NCI-H1092 (cell line): ENCODE results near the gene WDR73.
"Not testable (repeated sequence)": the region's sequence is repeated elsewhere in the genome, so short reads cannot be mapped to it uniquely, and the experiment has no call there.

ENCODE experiments used
- DNase-seq: peaks from one replicate; lab custom pipeline; 2025; lab: John Stamatoyannopoulos, UW

Gene WDR73

DNA sequence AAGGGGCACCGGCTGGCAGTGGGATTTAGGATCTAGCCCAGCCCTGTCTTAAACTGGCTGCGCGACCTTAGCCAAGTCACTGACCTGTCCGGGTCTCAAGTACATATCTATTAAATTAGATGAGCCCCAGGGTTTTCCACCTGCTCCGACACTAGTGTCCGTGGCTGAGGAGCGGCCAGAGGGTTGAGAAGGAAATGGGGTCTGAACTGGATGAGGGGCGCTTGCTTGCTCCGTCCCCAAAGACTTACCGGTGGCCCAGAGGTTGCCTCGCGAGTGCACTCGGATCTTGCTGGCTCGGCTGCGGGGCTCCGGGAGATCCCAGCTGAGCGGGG, 3.6 kb upstream of the WDR73 start:
- DNase-seq: no peak

- no peak for DNase-seq
Observed at GRCh38 chr15:84656972-84657371, 2.9 kb upstream of the WDR73 start.

DNA sequence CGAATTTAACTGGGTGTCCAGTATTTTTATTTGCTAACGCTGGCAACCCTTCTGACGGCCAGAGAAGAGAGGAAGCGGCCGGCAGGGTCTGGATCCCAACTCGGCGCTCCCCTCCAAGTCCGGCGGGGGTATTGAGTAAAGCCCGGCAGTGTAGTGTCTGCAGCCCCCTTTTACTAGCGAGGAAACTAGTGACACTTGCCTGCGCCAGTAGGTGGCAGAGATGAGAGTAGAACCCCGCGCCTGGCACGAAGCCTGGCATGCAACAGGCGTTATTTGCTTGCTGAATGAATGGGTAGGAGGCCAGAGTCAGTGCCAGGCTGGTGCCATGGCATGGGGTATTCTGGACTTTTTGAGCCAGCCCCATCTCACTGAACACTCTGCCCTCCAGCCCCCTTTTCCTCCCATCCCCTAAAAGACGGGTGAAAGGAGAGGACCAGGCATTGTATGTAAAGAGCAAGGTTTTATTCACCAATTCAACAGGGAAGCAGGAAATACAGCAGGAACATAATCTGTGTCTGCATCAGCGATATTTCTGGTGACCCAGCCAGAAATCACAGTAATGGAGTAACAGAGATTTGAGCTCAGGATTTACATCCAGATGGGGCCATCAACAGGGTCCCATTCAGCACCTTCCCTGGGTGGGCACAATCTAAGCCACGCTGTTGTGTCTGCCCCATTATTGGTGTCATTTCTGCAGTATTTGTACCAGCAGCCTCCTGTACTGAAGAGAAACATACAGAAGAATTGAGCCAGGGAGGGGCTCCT, 788 bp upstream of the WDR73 start:
- DNase-seq: peak; percentile 75

GRCh38 chr15:84653584-84653909, 536 bp downstream of the WDR73 start:
- no peak for DNase-seq

DNA sequence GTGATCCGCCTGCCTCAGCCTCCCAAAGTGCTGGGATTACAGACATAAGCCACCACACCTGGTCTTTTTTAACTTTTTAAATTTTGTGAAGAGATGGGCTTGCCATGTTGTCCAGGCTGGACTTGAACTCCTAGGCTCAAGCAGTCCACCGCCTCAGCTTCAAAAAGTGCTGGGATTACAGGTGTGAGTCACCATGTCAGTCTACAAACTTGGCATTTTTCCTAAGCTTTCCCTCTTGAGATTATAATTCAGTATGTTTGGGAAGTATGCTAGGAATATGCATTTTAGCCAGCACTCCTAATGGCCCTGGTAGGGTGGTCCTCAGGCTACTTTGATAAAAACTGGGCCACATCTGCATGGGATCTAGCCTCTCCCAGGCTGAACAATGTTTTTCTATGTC, 4.4 kb downstream of the WDR73 start:
- no peak for DNase-seq

GRCh38 chr15:84648539-84648938, 5.5 kb downstream of the WDR73 start:
- no peak for DNase-seq

DNA sequence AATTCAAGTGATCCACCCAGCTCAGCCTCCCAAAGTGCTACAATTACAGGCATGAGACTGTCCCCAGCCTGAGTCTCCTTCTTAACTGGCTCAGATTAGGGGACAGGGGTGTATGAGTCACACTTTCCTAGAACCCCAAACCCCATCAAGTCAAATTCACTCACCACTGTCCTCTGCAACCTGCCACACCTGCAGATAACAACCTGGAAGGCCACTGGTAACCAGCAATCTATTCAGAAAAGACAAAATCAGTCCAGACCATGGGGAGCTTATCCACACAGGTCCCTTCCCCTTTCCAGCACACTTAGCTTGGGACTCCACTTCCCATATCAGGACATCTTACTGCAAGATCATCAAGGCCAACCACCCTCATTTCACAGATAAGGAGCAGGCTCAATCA, 6.4 kb downstream of the WDR73 start:
- DNase-seq: no peak

- DNase-seq: no peak
Observed at GRCh38 chr15:84645997-84646396, 8.1 kb downstream of the WDR73 start.

DNA sequence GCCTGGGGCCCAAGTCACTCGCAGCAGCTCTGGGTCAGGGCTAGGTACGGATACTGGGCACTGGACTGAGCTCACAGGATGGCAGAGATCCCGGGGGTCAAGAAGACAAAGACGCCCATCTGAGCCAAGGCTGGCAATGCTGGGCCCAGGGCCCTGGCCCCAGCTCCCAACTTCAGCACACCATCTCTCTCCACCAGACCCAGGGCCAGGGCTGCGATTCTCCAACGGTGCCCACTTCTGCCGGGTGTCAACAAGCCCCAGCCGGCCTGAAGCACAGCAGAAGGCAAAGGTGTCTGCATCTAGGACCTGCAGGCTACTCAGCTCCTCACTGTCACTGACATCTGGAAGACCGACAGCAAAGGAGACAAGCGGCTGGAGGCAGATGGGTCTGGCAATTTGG, 8.6 kb downstream of the WDR73 start:
- no peak for DNase-seq

GRCh38 chr15:84643838-84644237, 10.2 kb downstream of the WDR73 start:
- DNase-seq: no peak

DNA sequence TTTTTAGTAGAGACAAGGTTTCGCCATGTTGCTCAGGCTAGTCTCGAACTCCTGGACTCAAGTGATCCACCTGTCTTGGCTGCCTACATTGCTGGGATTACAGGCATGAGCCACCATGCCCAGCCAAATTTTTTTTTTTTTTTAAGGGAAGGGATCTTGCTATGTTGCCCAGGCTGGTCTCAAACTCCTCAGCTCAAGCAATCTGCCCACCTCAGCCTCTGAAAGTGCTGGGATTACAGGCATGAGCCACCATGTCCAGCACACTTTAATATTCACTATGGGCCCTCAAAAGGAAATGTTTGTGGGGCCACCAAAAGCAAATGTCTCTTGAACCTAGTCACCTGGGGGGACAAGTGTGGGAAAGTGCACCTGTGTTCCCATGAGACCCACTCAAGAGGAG, 11.4 kb downstream of the WDR73 start:
- DNase-seq: not testable (repeated sequence)

DNA sequence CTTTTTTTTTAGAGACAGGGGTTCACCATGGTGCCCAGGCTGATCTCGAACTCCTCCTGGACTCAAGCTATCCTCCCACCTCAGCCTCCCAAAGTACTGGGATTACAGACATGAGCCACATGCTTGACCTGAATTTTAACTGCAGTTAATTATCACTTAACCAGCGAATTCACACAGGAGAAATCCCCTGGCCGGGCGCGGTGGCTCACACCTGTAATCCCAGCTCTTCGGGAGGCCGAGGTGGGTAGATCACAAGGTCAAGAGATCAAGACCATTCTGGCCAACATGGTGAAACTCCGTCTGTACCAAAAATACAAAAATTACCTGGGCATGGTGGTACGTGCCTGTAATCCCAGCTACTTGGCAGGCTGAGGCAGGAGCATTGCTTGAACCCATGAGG, 12.2 kb downstream of the WDR73 start:
- DNase-seq: not testable (repeated sequence)

DNA sequence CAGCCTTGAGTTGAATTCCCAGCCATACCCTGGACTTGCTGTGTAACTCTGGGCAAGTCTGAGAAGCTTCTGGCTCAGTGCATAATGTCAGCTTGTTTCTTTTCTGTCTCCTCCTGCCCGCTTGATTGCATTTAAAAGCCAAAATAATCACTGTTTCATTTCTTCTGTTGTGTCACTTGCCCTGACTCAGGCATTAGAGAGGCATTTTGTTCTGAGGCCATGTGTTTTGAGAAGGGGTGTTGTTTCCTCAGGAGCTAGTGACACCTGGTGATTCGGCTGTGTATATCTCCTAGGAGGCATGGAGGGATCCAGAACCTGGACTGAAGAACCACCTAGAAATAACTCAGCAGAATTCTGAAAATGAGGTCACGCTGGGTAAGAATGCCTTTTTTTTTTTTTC, 16.0 kb downstream of the WDR73 start:
- no peak for DNase-seq

GRCh38 chr15:84634228-84634837, 19.8 kb downstream of the WDR73 start:
- no peak for DNase-seq

DNA sequence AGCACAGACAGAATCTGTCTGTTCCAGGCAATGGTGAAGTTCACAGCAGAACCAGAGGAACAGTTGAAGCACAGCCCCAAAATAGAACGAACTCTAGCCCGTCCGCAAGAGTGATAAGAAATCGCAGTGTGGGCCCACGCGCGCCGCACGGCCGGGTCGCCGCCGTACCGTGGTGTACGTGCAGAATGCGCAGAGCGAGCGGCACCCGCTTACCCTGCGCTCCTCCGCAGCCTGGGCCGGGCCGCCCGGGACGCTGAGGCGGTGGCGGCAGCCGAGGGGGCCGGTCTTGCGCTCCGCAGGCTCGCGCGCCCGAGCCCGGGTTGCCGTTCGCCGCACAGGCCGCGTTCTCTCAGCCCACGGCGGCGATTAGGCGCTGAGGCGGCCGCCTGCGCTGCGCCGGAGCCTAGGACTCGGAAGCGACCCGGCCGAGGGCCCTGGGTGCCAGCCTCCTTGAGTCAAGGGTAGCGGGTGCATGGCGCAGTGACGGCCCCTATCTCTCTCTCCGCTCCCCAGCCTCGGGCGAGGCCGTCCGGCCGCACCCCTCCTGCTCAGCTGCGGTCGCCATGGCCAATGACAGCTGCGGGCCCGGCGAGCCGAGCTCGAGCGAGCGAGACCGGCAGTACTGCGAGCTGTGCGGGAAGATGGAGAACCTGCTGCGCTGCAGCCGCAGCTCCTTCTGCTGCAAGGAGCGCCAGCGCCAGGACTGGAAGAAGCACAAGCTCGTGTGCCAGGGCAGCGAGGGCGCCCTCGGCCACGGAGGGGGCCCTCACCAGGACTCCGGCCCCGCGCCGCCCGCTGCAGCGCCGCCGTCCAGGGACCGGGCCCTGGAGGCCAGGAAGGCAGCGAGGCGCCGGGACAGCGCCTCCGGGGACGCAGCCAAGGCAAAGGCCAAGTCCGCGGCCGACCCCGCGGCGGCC, 20.5 kb downstream of the WDR73 start:
- DNase-seq: peak; percentile 25

DNA sequence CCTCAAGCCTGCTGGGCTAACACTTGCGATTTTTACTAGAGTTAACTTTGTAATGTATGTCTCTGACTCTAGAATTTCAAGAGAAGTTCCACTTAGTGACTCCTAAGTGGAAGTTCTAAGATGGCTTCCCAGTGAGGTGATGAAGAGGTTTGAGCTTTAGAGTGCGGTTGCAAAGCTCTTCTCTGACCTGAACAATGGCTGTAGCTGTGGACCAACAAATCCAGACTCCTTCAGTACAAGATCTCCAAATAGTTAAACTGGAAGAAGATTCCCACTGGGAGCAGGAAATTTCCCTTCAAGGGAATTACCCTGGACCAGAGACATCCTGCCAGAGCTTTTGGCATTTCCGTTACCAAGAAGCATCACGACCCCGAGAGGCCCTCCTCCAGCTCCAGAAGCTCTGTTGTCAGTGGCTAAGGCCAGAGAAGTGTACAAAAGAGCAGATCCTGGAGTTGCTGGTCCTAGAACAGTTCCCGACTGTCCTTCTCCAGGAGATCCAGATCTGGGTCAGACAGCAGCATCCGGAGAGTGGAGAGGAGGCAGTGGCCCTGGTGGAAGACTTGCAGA, 22.3 kb downstream of the WDR73 start:
- no peak for DNase-seq

DNA sequence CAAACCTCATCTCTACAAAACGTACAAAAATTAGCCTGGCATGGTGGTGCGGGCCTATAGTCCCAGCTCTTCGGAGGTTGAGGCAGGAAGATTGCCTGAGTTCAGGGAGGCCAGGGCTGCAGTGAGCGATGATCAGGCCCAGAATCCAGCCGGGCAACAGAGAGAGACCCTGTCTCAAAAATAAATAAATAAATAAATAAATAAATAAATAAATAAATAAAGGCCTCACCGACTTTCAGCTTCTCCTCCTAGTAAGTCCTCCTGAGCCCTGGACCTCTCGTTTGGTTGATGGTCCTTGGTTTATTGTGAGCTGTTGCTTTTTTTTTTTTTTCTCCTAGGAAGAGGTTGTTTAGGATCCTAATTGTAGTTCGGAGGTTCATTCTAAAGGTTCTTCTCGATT, 25.1 kb downstream of the WDR73 start:
- DNase-seq: no peak

- no peak for DNase-seq
Observed at GRCh38 chr15:84625123-84625522, 29.0 kb downstream of the WDR73 start.

- no peak for DNase-seq
Observed at GRCh38 chr15:84624359-84624758, 29.7 kb downstream of the WDR73 start.

- DNase-seq: no peak
Observed at GRCh38 chr15:84621358-84621979, 32.6 kb downstream of the WDR73 start.

DNA sequence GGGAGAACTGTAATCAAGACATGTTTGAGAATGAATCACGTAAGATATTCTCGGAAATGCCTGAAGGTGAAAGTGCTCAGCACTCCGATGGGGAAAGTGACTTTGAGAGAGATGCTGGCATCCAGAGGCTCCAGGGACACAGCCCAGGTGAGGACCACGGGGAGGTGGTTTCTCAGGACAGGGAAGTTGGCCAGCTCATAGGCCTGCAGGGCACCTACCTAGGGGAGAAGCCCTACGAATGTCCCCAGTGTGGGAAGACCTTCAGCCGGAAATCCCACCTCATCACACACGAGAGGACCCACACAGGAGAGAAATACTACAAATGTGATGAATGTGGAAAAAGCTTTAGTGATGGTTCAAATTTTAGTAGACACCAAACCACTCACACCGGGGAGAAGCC, 33.5 kb downstream of the WDR73 start:
- DNase-seq: no peak

DNA sequence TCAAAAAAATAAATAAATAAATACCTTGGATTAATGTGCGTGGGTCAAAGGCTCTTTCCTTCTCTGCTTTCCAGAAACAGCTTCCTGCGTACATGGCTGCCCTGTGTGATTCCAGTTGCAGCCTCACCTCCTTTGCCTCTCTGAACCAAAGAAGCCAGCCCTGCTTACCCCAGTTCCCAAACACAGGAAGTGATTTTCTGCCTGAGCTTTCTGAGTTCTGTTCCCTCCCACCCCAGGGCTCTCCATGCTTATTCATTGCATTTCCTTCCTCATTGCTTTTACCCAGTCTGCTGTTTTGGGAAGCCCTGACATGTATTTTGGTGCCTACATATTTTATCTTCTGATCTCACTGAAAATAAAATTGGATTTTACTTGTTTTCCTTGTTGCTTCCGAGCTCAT, 37.8 kb downstream of the WDR73 start:
- no peak for DNase-seq
